RWPE1 (cell line): ENCODE measurements around the gene LRRN3.

Experiments
- CTCF ChIA-PET: fragments of 350-600 bp; sonication (Branson Sonifier 250); formaldehyde crosslinking; extraction: SDS; loops from one replicate; lab custom pipeline; 2021; lab: Yijun Ruan, JAX
- POLR2A ChIA-PET: fragments of 400-600 bp; formaldehyde crosslinking; extraction: SDS; loops from one replicate; lab custom pipeline; 2020; ENCODE audit warnings: antibody characterized with exemption; ENCODE audit not compliant: low non-redundant PET; lab: Yijun Ruan, JAX
- DNase-seq: peaks from one replicate; pipeline ENCODE4 v3.0.0; 2012; ENCODE audit warnings: low spot score
- H3K27ac ChIP-seq: fragments of 450-650 bp; 2 replicates; pipeline ENCODE4 v1.5.1; 2017
- CTCF ChIP-seq: fragments of 450-650 bp; conservative IDR thresholded peaks from 2 replicates; pipeline ENCODE4 v1.5.1; 2017; ENCODE audit warnings: low read depth, mild to moderate bottlenecking

Gene LRRN3

GRCh38 chr7:111081546-111082267 is 9.2 kb upstream of the LRRN3 start:
- ChIA-PET POLR2A (no interaction called here), CTCF (no interaction called here)
- TF ChIP-seq CTCF, result no peak
- H3K27ac ChIP-seq, result no peak overlapping the region
- DNase-seq, result no peak

GRCh38 chr7:111082351-111082750 is 8.6 kb upstream of the LRRN3 start:
- CTCF ChIA-PET, result no interaction called here

DNA sequence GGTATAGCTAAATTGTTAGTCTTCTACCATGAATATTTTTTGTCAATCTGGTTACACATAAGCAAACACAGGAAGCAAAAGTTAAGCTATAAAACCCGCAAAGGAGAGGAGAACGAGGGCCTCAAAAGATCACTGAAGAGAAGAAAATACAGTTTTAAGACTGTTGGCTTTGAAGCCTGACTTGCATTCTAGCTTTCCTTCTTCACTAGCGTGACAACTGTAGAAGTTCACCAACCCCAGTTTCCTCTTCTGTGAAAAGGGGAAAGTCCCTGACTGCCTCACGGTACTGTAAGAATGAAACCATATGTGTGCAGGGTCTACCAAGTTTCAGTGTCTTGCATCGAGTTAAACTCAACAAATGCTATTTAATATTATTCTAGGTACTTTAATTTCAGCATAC is 7.5 kb upstream of the LRRN3 start:
- H3K27ac ChIP-seq, result no peak overlapping the region
- POLR2A ChIA-PET, result no interaction called here
- no peak for DNase-seq
- CTCF ChIA-PET, result no interaction called here
- TF ChIP-seq CTCF, result no peak

More at GRCh38 chr7:111082351-111082750, 8.6 kb upstream of the LRRN3 start:
- POLR2A ChIA-PET, result no interaction called here
- H3K27ac ChIP-seq, result no peak overlapping the region
- DNase-seq, result no peak
- no peak for TF ChIP-seq CTCF

GRCh38 chr7:111085356-111085755 is 5.6 kb upstream of the LRRN3 start:
- no peak for DNase-seq
- CTCF ChIA-PET, result no interaction called here
- H3K27ac ChIP-seq, result no peak overlapping the region
- no peak for TF ChIP-seq CTCF
- POLR2A ChIA-PET, result no interaction called here

DNA sequence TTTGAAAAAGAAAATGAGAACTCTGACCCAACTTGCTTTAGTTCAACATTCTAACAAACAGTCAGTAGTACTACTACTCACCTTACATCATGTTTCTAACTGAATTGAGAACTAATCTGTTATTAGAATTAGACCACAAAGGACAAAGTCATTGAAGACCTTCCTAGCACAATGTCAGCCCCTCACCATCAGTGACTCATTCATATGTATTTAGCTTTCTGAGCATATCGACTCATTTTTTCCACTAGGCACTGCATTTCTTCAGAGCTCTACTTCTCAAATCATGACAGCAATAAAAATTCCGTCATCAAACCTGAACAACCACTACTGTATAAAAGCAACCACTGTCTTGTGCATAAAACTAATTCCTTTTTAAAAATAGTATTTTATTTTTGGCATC is 4.4 kb upstream of the LRRN3 start:
- POLR2A ChIA-PET, result no interaction called here
- DNase-seq, result no peak
- no peak for TF ChIP-seq CTCF
- CTCF ChIA-PET, result interaction anchor here (0.7 to 1.0 kb wide), 3 partner anchors 22 to 1715 kb away, joined by 3 to 4 read pairs (median 3); no protein-coding TSS in a partner anchor
- no peak overlapping the region for H3K27ac ChIP-seq

- DNase-seq, result no peak
- ChIA-PET POLR2A (no interaction called here), CTCF (no interaction called here)
- no peak for TF ChIP-seq CTCF
- no peak overlapping the region for H3K27ac ChIP-seq
These were observed 2.6 kb upstream of the LRRN3 start for GRCh38 chr7:111088328-111088727.
